Duodenal mucosa (tissue), 2 donors: ENCODE measurements around the gene EIPR1.

Source experiments
- H3K27ac ChIP-seq: one replicate; pipeline ENCODE4 v1.7.0; 2013; ENCODE audit warnings: low read depth, low read length
- H3K27me3 ChIP-seq, 2 donors: one replicate each; pipeline ENCODE4 v1.7.0; 2013; ENCODE audit warnings: low read length in 2 of 2, control low read depth in 1 of 2; ENCODE audit not compliant: insufficient read depth in 2 of 2, control insufficient read depth in 1 of 2
- H3K36me3 ChIP-seq, 2 donors: one replicate each; pipeline ENCODE4 v1.7.0; 2013; ENCODE audit warnings: low read length in 2 of 2, control low read depth in 1 of 2; ENCODE audit not compliant: insufficient read depth in 2 of 2, control insufficient read depth in 1 of 2
- H3K4me1 ChIP-seq, 2 donors: one replicate each; pipeline ENCODE4 v1.7.0; 2013; ENCODE audit warnings: low read length in 2 of 2, control low read depth in 1 of 2; ENCODE audit not compliant: insufficient read depth in 2 of 2, control insufficient read depth in 1 of 2
- H3K4me3 ChIP-seq, 2 donors: one replicate each; pipeline ENCODE4 v1.7.0; 2013; ENCODE audit warnings: low read length in 2 of 2, low read depth in 1 of 2
- H3K9ac ChIP-seq, 2 donors: one replicate each; pipeline ENCODE4 v1.7.0; 2013; ENCODE audit warnings: low read length in 2 of 2, low read depth in 1 of 2
- H3K9me3 ChIP-seq, 2 donors: one replicate each; pipeline ENCODE4 v1.7.0; 2013; ENCODE audit warnings: low read length in 2 of 2, control low read depth in 1 of 2; ENCODE audit not compliant: control insufficient read depth in 1 of 2

EIPR1 gene

GRCh38 chr2:3162442-3163077 lies 215.1 kb downstream of the EIPR1 start:
- Histone ChIP-seq H3K9me3 (peaks cover 8 to 16% of the 10 kb centered on the region in 2 donors), H3K27me3 (no peaks in the 10 kb centered on the region), H3K27ac (no peak overlapping the region), H3K4me3 (no peak overlapping the region), H3K9ac (no peak overlapping the region), H3K36me3 (no peaks in the 10 kb centered on the region), H3K4me1 (no peaks in the 10 kb centered on the region)

- no peaks in the 10 kb centered on the region for H3K27me3 ChIP-seq
- H3K9me3 ChIP-seq = peaks cover 8 to 16% of the 10 kb centered on the region in 2 donors
- no peaks in the 10 kb centered on the region for H3K36me3 ChIP-seq
- H3K27ac ChIP-seq = no peak overlapping the region
- H3K9ac ChIP-seq = no peak overlapping the region
- H3K4me3 ChIP-seq = no peak overlapping the region
- H3K4me1 ChIP-seq = no peaks in the 10 kb centered on the region
Observed at GRCh38 chr2:3160751-3161330, 216.8 kb downstream of the EIPR1 start.

- Histone ChIP-seq H3K9ac (no peak overlapping the region), H3K9me3 (peaks cover 8 to 16% of the 10 kb centered on the region in 2 donors), H3K27ac (no peak overlapping the region), H3K36me3 (no peaks in the 10 kb centered on the region), H3K4me3 (no peak overlapping the region), H3K4me1 (no peaks in the 10 kb centered on the region), H3K27me3 (no peaks in the 10 kb centered on the region)
Observed at GRCh38 chr2:3159782-3160545, 217.7 kb downstream of the EIPR1 start.

- Histone ChIP-seq H3K27ac (no peak overlapping the region), H3K4me1 (no peaks in the 10 kb centered on the region), H3K4me3 (no peak overlapping the region), H3K9me3 (no peaks in the 10 kb centered on the region), H3K9ac (no peak overlapping the region), H3K27me3 (no peaks in the 10 kb centered on the region), H3K36me3 (no peaks in the 10 kb centered on the region)
Observed at GRCh38 chr2:3154700-3155099, 222.9 kb downstream of the EIPR1 start.

- H3K27ac ChIP-seq = no peak overlapping the region
- no peaks in the 10 kb centered on the region for H3K36me3 ChIP-seq
- no peaks in the 10 kb centered on the region for H3K27me3 ChIP-seq
- H3K9ac ChIP-seq = no peak overlapping the region
- no peaks in the 10 kb centered on the region for H3K9me3 ChIP-seq
- no peaks in the 10 kb centered on the region for H3K4me1 ChIP-seq
- no peak overlapping the region for H3K4me3 ChIP-seq
Observed at GRCh38 chr2:3154146-3154545, 223.5 kb downstream of the EIPR1 start.

- H3K27me3 ChIP-seq = no peaks in the 10 kb centered on the region
- no peaks in the 10 kb centered on the region for H3K9me3 ChIP-seq
- no peaks in the 10 kb centered on the region for H3K4me1 ChIP-seq
- H3K27ac ChIP-seq = no peak overlapping the region
- H3K36me3 ChIP-seq = no peaks in the 10 kb centered on the region
- no peak overlapping the region for H3K4me3 ChIP-seq
- no peak overlapping the region for H3K9ac ChIP-seq
Observed at GRCh38 chr2:3151153-3151918, 226.3 kb downstream of the EIPR1 start.

- no peaks in the 10 kb centered on the region for H3K9me3 ChIP-seq
- no peaks in the 10 kb centered on the region for H3K4me1 ChIP-seq
- no peak overlapping the region for H3K27ac ChIP-seq
- H3K9ac ChIP-seq = no peak overlapping the region
- no peaks in the 10 kb centered on the region for H3K27me3 ChIP-seq
- H3K36me3 ChIP-seq = no peaks in the 10 kb centered on the region
- no peak overlapping the region for H3K4me3 ChIP-seq
Observed at GRCh38 chr2:3149441-3150217, 228.0 kb downstream of the EIPR1 start.

GRCh38 chr2:3148716-3149115 lies 228.9 kb downstream of the EIPR1 start:
- Histone ChIP-seq H3K36me3 (no peaks in the 10 kb centered on the region), H3K4me1 (no peaks in the 10 kb centered on the region), H3K9me3 (no peaks in the 10 kb centered on the region), H3K27ac (no peak overlapping the region), H3K9ac (no peak overlapping the region), H3K27me3 (no peaks in the 10 kb centered on the region), H3K4me3 (no peak overlapping the region)

GRCh38 chr2:3147651-3148530 lies 229.7 kb downstream of the EIPR1 start:
- no peaks in the 10 kb centered on the region for H3K9me3 ChIP-seq
- no peak overlapping the region for H3K9ac ChIP-seq
- H3K4me1 ChIP-seq = no peaks in the 10 kb centered on the region
- H3K27ac ChIP-seq = no peak overlapping the region
- H3K36me3 ChIP-seq = no peaks in the 10 kb centered on the region
- no peaks in the 10 kb centered on the region for H3K27me3 ChIP-seq
- H3K4me3 ChIP-seq = no peak overlapping the region
